NCI-H748 treated with DMSO at 0.1 percent for 48 hours (cell line): Measurements from ENCODE around the gene DNAH14.
"Not testable (repeated sequence)": the region's sequence is repeated elsewhere in the genome, so short reads cannot be mapped to it uniquely, and the experiment has no call there.

ENCODE experiments used
- DNase-seq: peaks from one replicate; lab custom pipeline; 2025; lab: John Stamatoyannopoulos, UW

The DNAH14 gene

DNA sequence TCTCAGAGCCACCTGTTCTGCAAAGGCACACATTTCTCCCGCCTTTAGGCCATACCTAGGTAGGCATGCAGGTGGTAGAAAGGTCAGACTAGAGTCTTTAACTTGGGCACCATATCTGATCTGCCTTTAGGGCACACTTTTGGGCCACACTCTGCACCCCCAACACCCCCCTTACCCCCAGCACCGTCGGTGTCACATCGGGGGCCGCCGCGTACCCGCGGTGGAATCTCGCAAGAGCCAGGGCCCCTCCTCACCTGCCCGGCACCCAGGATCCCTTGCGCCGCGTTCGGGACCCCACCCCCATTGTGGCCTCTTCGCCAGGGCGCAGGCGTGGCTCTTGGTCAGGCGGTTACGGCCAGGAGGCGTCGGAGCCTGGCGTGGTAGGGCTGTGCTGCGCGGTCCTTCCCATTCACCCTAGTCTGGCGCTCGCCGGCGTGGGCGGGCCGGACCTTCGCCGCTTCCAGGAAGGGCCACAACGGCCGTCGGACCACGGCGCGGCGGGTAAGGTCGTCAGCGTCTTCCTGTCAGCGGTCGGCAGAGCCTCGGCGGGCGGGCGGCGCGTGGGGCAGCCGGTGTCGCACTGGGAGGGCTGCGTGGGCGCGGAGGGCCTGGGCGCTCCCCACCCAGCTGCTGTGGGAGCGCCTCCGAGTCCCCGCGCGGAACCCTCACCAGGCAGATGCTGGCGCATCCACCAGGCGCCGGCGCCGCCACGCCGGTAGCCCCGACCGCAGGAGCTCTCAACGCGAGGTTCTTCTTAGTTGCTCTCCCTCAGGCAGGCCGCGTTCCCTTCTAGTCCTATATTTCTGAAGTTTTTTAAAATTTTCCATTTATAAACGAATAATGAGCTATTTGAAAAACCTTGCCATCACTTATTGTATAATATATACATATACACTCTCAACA, at the start of gene DNAH14:
Gene DNAH14 (plus strand): TSS at position 341 of the 903 bp plus-strand sequence. CDS start 23,028 bp downstream, outside the sequence.
- DNase-seq, result peak; percentile 44

DNA sequence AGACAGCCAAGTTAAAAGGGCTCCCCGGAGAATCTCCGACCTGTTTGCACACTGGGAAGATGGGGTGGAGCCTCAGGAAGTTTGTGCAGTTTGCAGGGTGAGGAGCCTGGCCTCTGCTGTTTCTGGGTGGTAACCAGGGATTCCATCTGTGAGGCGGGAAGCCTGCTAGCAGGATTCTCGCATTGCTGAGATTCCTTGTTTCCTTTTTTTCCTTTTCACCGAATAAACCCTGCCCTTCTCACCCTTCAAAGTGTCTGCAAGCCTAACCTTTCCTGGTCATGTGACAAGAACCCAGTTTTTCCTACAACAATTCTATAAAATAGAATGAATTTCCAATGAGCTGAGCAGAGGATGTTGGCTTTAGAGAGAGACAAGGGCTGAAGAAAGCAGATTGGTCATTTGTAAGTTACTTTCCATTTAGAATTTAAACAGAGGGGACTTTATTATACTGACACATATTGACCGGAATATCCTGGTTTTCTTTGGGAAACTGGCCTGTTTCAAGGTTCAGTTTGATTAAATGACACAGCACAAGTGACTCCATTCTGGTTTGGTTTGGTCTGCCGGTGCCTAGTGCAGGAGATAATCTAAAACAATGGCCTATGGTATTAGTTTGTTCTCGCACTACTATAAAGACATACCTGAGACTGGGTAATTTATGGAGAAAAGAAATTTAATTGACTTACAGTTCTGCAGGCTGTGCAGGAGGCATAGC, 48.7 kb upstream of the DNAH14 start:
- no peak for DNase-seq

DNA sequence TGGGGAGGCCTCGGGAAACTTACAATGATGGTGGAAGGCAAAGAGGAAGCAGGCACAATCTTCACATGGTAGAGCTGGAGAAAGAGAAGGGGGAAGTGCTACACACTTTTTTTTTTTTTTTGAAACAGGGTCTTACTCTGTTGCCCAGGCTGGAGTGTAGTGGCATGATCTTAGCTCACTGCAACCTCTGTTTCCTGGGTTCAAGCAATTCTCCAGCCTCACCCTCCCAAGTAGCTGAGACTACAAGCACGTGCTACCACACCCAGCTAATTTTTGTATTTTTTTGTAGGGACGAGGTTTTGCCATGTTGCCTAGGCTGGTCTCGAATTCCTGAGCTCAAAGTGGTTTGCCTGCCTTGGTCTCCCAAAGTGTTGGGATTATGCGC, 48.2 kb upstream of the DNAH14 start:
- DNase-seq, result not testable (repeated sequence)

DNA sequence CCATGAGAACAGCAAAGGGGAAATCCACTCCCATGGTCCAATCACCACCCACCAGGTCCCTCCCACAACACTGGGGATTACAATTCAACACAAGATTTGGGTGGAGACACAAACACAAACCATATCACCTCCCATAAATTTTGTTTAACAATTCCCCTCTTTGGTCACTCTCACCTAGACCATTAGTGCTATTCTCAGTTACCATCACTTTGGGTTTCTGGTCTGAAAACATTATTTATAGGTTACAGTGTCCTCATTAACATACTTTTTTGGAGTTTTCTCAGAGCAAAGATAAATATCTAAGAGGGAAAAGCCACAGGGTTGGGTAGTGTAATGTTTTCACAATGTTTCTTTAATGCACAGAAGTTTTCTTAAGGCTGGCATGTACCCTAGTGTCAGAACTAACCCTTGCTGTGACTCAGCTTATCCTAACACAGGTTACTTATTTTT, 47.7 kb upstream of the DNAH14 start:
- no peak for DNase-seq

DNA sequence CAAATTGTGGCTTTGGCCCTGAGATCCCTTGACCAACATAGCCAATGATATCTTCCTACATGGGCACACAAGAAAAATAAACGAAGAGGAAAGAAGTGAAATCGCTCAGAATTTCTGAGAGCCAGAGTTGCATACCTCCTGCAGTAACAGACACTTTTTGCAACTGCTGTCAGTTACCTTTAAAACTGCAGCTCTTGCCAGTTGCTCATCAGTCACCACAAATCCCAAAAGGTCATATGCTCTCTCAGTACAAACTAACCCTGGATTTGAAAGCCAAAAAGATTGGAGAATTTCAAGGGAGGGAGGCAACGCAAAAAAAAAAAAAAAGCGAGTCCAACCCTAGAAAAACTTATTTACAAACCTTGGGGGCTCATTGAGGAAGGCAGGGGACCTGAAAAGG, 47.2 kb upstream of the DNAH14 start:
- no peak for DNase-seq

DNA sequence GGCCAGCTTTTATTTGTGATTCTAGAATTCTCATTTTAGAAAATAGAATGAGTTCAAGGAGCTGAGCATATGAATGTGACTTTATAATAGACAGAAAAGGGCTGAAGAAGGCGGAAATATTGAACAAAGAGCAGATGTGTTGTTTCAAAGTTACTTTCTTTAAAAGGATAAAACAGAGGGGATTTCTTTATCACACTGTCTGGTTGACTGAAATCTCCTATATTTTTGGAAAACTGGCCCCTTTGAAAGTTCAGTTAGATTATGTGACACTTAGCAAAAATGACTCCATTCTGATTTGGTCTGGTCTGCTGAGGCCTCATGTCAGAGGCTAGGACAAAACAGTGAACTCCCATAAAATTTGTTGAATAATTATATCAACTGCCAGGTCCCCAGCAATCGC, 46.4 kb upstream of the DNAH14 start:
- no peak for DNase-seq

DNA sequence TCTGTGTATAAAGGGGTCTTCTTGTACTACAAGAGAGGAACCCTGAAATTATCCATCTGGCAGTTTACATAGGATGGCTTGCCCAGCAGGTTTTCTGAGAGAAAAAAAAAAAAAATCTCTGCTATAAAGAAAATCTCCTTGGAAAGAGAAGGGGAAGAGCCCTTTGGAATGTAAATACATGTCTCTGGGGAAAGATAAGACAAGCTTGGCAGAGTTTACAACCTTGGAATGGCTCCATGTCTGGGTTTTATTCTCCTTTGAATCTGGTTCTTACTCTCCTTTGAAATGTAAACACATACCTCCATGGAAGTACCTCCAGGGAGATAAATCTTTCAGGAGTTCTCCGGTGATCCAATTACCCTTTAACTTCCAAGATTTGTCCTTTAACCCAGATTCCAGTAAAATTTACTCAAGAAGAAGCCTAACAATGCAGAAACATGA, 45.1 kb upstream of the DNAH14 start:
- DNase-seq, result no peak

DNA sequence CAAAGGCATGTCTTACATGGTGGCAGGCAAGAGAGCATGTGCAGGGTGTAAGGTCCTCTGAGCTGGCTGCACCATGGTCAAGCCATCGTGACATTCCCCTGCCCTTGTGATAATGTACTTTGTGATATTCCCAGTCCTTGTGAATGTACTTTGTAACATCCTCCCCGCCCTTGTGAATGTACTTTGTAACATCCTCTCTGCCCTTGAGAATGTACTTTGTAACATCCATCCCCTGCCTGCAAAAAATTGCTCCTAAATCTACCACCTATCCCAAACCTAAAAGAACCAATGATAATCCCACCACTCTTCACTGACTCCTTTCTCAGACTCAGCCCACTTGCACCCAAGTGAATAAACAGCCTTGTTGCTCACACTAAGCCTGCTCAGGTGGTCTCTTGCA, 44.1 kb upstream of the DNAH14 start:
- DNase-seq, result not testable (repeated sequence)

DNA sequence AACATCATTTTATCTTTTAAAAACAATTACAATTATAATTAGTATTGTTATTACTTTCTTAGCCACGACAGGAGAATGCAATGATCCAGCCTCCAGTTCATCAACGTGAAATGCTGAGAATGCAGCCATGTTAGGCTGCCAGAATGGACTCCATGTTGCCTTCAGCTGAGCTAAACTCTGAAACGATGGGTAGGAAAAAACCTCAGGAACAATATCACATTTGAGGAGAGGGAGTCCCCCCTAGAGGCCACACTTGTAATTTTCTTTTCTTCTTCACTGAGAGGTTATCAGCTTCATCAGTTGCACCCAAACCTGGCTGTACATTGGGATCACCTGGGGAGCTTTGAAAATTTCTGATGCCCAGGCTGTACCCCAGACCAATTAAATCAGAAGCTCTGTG, 34.6 kb upstream of the DNAH14 start:
- no peak for DNase-seq

DNA sequence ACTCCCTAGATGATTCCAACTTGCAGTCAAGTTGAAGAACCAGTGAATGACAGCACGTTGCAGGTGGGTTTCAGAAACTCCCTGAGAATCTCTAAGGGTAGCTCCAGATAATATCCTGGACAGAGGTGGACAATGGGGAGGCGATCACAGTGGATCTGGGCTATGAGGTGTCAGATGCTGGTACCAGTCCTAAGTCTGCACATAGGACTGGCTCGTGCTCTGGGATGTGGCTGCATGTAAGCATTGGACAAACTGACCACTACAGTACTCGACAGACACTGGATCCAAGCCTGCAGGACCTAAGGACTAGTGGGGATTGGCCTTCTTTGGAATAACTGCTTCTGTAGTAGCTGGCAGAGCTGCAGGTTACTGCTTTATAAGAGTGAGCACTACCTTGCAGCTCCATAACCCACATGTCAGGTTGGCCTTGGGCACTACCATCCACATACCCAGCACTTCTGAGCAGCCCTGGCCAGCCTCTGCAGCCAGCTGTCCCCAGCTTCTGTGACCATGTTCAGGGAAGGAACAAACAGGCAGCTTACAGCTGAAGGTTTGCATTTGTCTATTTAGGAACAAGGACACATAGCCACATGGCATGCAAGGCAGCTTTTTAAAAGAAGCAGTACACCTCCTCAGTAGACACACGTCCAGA, 33.2 kb upstream of the DNAH14 start:
- DNase-seq, result no peak

DNA sequence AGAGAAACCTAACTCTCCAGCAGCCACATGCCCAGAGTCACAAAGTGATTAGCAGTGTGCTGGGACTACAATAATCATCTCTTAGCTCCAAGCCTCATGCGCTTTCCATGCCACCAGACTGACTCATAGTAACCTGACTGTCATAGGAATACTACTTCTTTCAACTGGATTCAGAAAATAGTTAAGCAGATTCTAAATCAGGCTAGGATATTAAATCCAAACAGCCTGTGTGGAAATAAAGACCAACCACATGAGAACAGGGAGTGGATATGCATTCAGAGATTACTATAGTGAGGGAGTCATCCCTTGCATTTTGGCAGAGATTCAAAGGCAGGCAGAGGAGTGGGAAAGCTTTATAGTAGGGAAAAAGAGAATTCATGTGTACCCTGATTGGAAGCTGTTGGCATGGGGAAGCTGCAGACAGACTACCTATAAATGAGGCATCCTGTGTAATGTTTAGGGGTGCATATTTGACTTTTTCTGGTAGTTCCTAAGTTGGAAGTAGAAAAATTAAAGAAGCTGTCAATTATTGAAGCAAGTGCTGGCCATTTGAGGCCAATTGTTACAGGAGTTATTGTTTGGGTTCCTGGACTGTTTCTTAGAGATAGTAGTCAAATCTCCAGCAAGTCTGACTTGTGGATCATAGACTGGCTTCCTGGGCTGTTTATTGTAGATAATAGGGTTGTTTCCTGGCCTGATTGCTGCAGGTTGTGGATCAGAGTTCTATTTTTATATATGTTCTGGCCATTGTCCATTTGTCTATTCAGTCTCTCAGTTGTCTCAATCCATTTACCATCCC, 31.7 kb upstream of the DNAH14 start:
- no peak for DNase-seq

DNA sequence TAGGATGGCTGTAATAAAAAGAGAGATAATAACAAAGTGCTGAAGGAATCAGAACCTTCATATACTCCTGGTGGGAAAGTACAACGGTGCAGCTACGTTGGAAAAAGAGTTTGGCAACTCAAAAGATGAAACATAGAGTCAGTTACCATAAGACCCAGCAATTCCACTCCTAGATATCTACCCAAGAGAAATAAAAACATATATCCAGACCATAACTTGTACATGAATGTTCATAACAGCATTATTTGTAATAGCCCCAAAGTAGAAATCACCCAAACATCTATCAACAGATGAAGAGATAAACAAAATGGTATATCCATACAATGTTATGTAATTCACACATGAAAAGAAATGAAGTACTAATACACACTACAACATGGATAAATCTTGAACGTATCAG, 30.5 kb upstream of the DNAH14 start:
- DNase-seq, result no peak

DNA sequence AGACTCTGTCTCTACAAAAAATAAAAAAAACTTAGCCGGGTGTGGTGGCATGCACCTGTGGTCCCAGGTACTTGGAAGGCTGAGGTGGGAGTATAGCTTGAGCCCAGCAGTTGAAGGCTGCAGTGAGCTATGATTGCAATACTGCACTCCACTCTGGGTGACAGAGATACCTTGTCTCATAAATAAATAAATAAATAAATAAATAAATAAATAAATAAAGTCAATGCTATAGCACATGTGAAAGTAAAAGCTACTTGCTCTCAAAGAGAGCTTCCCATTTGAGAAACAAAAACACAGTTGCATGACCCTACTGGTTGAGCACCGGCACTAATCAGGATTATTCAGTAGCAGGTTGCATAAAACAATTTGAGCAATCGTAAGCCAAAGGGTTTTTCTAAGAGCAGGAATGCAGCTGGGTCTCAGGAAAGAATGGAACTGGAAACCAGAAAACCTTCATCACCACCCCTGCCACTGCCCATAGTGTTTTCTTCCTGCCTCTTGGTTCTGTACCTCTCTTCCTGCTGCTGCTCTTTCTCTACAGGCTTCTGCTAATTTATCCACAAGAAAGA, 29.3 kb upstream of the DNAH14 start:
- DNase-seq, result no peak

DNA sequence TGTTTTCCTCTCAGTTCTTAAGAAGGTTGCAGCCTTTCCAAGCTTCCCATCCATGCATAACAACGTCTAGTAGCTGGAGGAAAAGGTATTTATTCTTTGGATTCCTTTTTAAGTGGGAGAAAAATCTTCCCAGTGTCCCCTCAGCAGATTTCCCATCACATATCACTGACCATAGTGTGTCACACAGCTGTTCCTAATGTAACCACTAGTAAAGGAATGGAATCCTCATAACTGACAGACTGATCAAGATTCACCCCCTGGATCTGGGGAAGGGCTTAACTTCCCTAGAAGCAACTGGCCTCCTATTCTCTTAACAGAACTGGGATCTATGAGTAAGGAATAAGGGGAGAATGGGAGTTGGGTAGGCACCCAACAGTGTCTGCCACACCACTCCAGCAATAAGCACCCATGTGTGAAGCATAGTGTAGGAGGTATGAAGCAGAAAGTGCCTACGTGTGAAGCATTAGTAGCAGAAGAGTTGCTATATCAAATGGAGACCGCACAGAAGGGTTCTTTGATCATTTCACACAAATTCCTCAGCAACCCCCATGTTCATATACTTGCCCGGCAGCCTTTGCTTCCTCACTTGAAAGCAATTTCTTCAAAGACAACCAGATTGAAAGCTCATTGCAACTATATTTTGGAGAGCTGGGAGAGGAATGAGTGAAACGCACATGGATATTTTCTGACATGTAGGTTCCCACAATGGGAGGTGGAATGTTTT, 28.2 kb upstream of the DNAH14 start:
- DNase-seq, result no peak

DNA sequence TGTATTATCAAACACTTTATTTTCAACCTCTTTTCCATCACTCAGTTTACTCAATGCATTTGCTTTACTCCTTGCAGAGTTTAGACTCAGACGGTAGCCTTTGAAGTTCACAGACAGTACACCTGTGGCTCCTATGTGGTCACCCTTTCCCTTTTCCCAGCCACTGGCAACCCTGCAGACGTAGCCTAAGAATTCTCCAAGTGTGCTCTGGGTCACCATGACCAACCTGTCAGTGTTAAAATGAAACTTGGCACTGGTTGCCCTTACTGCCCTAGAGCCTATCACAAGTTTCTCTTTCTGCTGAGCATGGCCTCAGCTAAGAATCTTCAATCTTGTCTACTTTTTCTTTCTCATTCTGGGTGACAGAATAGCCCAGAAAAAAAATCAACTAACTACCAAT, 25.5 kb upstream of the DNAH14 start:
- DNase-seq, result no peak

DNA sequence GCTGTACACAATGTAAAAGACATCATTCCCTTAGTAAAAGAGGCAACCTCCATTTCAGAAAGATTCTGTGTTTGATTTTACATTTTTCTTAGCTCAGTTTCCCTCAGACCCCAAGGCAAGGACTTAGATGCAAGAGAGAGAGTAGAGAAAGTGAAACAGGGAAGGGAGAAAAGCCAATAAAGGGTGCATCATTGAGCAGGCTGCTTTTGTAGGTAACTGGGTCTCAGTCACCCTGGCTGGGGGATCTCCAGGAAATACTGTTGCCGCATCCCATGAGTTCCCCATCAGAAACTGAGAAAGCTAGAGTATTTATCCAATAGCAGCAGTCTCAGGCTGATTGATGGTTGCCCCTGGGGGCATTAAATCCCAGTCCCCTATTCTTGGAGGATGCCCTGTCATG, 23.1 kb upstream of the DNAH14 start:
- DNase-seq, result no peak

DNA sequence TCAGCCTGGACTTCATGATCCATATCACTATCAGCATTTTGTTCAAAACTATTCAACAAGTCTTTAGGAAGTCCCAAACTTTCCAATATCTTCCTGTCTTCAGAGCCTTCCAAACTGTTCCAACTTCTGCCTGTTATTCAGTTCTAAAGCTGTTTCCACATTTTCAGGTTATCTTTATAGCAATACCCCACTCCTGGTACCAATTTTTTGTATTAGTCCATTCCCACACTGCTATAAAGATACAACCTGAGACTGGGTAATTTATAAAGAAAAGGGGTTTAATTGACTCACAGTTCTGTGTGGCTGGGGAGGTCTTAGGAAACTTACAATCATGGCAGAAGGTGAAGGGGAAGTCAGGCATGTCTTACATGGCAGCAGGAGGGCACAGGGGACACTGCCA, 18.3 kb upstream of the DNAH14 start:
- DNase-seq, result no peak

DNA sequence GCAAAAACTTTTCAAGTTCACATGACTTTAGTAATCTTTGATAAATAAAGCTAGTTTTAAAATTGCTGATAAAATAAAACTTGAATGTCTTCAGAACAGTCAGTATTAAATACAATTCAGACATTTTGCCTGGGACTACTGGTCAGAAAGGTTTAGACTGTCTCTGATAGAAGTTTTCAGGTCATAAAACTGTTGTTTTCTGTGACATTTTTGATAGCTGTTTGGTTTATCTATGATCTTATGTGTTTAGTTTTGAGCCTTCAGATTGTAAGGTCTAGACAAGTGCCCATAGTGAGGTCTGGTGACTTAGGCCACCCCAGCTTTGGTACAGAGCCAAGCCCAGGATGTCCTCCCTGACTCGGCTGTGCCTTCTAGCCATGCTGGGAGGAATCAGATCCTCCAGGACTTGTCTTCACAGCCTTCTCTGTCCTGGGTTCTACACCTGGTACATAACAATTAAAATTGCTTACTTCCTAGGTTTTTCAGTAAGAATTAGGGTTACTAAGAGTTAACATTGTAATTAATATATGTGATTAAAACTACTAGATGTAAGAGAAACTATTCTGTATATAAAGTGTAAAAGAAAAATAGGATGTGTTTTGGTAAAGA, 15.1 kb upstream of the DNAH14 start:
- DNase-seq, result no peak

DNA sequence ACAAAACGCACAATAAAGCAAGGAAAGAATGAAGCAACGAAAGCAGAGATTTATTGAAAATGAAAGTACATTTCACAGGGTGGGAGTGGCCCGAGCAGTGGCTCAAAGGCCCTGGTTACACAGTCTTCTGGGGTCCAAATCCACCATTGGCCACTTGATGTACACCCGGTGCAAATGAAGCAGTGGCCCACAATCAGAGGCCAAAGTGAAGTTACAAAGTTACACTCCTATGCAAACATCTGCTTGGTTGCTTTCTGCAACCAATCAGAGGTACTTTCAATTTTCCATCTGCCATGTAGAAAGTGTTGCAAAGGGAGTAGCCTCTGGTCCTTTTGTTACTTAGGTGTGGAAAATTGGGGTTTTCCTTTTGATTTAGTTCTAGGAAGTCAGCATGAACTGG, 10.0 kb upstream of the DNAH14 start:
- DNase-seq, result no peak

DNA sequence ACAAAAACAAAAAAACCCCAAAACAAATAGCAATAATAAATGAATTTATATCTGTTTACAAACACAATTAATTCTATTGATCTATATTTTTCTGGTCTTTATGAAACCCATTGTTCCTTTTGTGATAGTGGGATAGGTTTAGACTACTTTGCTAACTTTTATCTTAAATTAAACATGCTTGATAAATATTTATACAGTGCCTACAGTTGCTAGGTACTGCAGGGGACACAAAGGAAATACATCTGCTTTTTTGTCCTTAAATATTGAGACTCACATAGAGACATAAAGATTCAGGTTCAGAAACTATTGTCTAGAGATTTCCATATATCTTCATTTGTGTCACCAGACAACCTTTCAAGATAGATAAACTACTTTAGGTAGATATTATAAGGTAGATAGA, 8.5 kb upstream of the DNAH14 start:
- DNase-seq, result no peak
